HepG2 (cell line): ENCODE data around the gene HSF2BP. TPM values are rescaled to one million over a fixed set of nuclear protein-coding genes. Genes with fewer than 3 reads are reported as not detected.

Source experiments
- ATAC-seq: fragments of 200-7000 bp; cut with Tn5 transposase; 3 replicates; pipeline ENCODE4 v1.9.1; 2020; ENCODE audit warnings: mild to moderate bottlenecking, moderate library complexity
- BruUV-seq: library from RNA; stranded (reverse); fragments of 400-500 nt; replicated peaks from 2 replicates; lab custom pipeline; 2021; lab: Mats Ljungman, UMichigan
- CTCF ChIA-PET: fragments of 300-600 bp; formaldehyde crosslinking; extraction: SDS; loops from one replicate; lab custom pipeline; 2021; ENCODE audit warnings: low total read pairs, inconsistent platforms, low intra/inter-chr PET ratio; lab: Yijun Ruan, JAX
- POLR2A ChIA-PET: fragments of 350-600 bp; sonication (Branson Sonifier 250); formaldehyde crosslinking; loops from one replicate; lab custom pipeline; 2020; ENCODE audit warnings: antibody characterized with exemption, inconsistent platforms; lab: Yijun Ruan, JAX
- DNase-seq: peaks from one replicate; pipeline ENCODE4 v3.0.0-alpha.2; 2015; ENCODE audit warnings: low spot score
- FAIRE-seq: peaks from 3 replicates; lab custom pipeline; 2011; peaks lifted over from hg19 to GRCh38; lab: Jason Lieb, UNC
- H2AFZ ChIP-seq: one replicate; pipeline ENCODE4 v1.6.1; 2011; ENCODE audit warnings: low read length, inconsistent platforms
- H3K27ac ChIP-seq: fragments of 300-600 bp; 3 replicates; pipeline ENCODE4 v1.8.0; 2011; ENCODE audit warnings: mixed run types, mild to moderate bottlenecking, mixed read lengths, low read length, inconsistent platforms; ENCODE audit not compliant: insufficient read depth; ENCODE audit errors: extremely low read length
- H3K27me3 ChIP-seq, 2 experiments: fragments of 200-600 bp in 1 of 2; 2 replicates in 1 of 2; 3 replicates in 1 of 2; pipeline versions ENCODE4 v1.6.0 to v1.8.0; 2011; ENCODE audit warnings: low read length in 2 of 2, mild to moderate bottlenecking in 2 of 2, moderate library complexity in 2 of 2, inconsistent platforms in 1 of 2; ENCODE audit not compliant: insufficient read depth in 2 of 2, control insufficient read depth in 1 of 2
- H3K36me3 ChIP-seq, 2 experiments: fragments of 200-600 bp in 1 of 2; replicated peaks in 1 of 2; 2 replicates in 1 of 2; 3 replicates in 1 of 2; pipeline versions ENCODE4 v1.5.1 to v1.8.0; 2011; ENCODE audit warnings: low read length in 2 of 2, inconsistent platforms in 1 of 2; ENCODE audit not compliant: insufficient read depth in 2 of 2, control insufficient read depth in 1 of 2
- H3K4me1 ChIP-seq: 2 replicates; pipeline ENCODE4 v1.5.1; 2012; ENCODE audit warnings: low read length, inconsistent platforms; ENCODE audit not compliant: insufficient read depth
- H3K4me2 ChIP-seq: 2 replicates; pipeline ENCODE4 v1.6.0; 2011; ENCODE audit warnings: low read depth, low read length, inconsistent platforms
- H3K4me3 ChIP-seq, 3 experiments: fragments of 200-600 bp in 1 of 3; sonication (generic), shearing (Covaris generic) in 1 of 3; replicated peaks in 1 of 3; 2 replicates each; pipeline ENCODE4 v1.5.1; 2011 to 2016; ENCODE audit warnings: low read length in 3 of 3, inconsistent platforms in 2 of 3, low read depth in 2 of 3, mild to moderate bottlenecking in 2 of 3, control low read depth in 1 of 3, mixed read lengths in 1 of 3; ENCODE audit not compliant: insufficient read depth in 1 of 3
- H3K79me2 ChIP-seq: one replicate; pipeline ENCODE4 v1.6.1; 2011; ENCODE audit warnings: low read length, inconsistent platforms; ENCODE audit not compliant: insufficient read depth
- H3K9ac ChIP-seq: 2 replicates; pipeline ENCODE4 v1.6.0; 2011; ENCODE audit warnings: mild to moderate bottlenecking, low read depth, low read length, inconsistent platforms; ENCODE audit not compliant: insufficient read depth
- H3K9me3 ChIP-seq: 2 replicates; pipeline ENCODE4 v1.5.1; 2012; ENCODE audit warnings: mild to moderate bottlenecking, low read length
- H4K20me1 ChIP-seq: 2 replicates; pipeline ENCODE4 v1.6.0; 2011; ENCODE audit warnings: inconsistent platforms, mild to moderate bottlenecking, low read length, moderate library complexity; ENCODE audit not compliant: insufficient read depth
- AGO2 ChIP-seq: fragments of 200-400 bp; formaldehyde crosslinking; optimal IDR thresholded peaks from 2 replicates; pipeline ENCODE3; 2017; ENCODE audit warnings: mild to moderate bottlenecking, low read depth, low read length, moderate library complexity
- CHD4 ChIP-seq: fragments of 200-600 bp; sonication (generic); IDR thresholded peaks from 2 replicates; pipeline ENCODE4 v1.7.0; 2017; ENCODE audit warnings: mild to moderate bottlenecking, low read length, borderline replicate concordance
- EEA1 ChIP-seq: sonication (generic); formaldehyde crosslinking; IDR thresholded peaks from 2 replicates; pipeline ENCODE4 v1.5.1; 2020; ENCODE audit warnings: mild to moderate bottlenecking, missing genetic modification reagents, borderline replicate concordance
- ISX ChIP-seq: sonication (generic); formaldehyde crosslinking; conservative IDR thresholded peaks from 2 replicates; pipeline ENCODE4 v1.5.0; 2020; ENCODE audit warnings: missing genetic modification reagents
- KMT2B ChIP-seq: IDR thresholded peaks from 2 replicates; pipeline ENCODE4 v1.6.1; 2016; ENCODE audit warnings: missing genetic modification reagents, missing compliant biosample characterization
- MBD4 ChIP-seq: IDR thresholded peaks from 2 replicates; pipeline ENCODE4 v1.6.1; 2012; ENCODE audit warnings: low read length, inconsistent platforms, borderline replicate concordance
- PITX1 ChIP-seq: sonication (generic); formaldehyde crosslinking; IDR thresholded peaks from 2 replicates; pipeline ENCODE4 v1.5.1; 2020; ENCODE audit warnings: mild to moderate bottlenecking, missing genetic modification reagents
- SETDB1 ChIP-seq: sonication (generic); formaldehyde crosslinking; IDR thresholded peaks from 2 replicates; pipeline ENCODE4 v1.5.1; 2020; ENCODE audit warnings: missing genetic modification reagents, mild to moderate bottlenecking, borderline replicate concordance
- STAG1 ChIP-seq: sonication (generic); formaldehyde crosslinking; IDR thresholded peaks from 2 replicates; pipeline ENCODE4 v1.4.0; 2020; ENCODE audit warnings: missing genetic modification reagents
- ZBTB3 ChIP-seq: sonication (generic); formaldehyde crosslinking; IDR thresholded peaks from 2 replicates; pipeline ENCODE4 v1.4.0; 2020; ENCODE audit warnings: low read depth, mild to moderate bottlenecking, moderate library complexity, missing genetic modification reagents, borderline replicate concordance
- ZNF235 ChIP-seq: sonication (generic); formaldehyde crosslinking; IDR thresholded peaks from 2 replicates; pipeline ENCODE4 v1.8.1; 2023; ENCODE audit warnings: mild to moderate bottlenecking, missing genetic modification reagents, borderline replicate concordance
- ZNF30 ChIP-seq: sonication (generic); formaldehyde crosslinking; IDR thresholded peaks from 2 replicates; pipeline ENCODE4 v1.5.0; 2020; ENCODE audit warnings: mild to moderate bottlenecking, missing genetic modification reagents
- ZNF678 ChIP-seq: sonication (generic); formaldehyde crosslinking; IDR thresholded peaks from 2 replicates; pipeline ENCODE4 v1.4.0; 2020; ENCODE audit warnings: mild to moderate bottlenecking, missing genetic modification reagents
- ZNF782 ChIP-seq: sonication (generic); formaldehyde crosslinking; IDR thresholded peaks from 2 replicates; pipeline ENCODE4 v1.4.0; 2020; ENCODE audit warnings: missing genetic modification reagents, mild to moderate bottlenecking, borderline replicate concordance
- WGBS: methylation state at CpG from one replicate; pipeline ENCODE4 v1.1.6; 2017; ENCODE audit warnings: low lambda C conversion rate; 5-methylcytosine and 5-hydroxymethylcytosine counted together
- in situ Hi-C: cut with HindIII; loops from 2 replicates; pipeline ENCODE4 v1.10.0; 2017; ENCODE audit warnings: low pct_unique_long_range_greater_than_20kb; ENCODE audit not compliant: extremely low pct_ligation_motif_present
- intact Hi-C: fragments of 100-400 bp; cut with micrococcal nuclease; formaldehyde crosslinking; loops from one replicate; pipeline ENCODE4 v1.10.0; 2022; ENCODE audit not compliant: unreplicated experiment
- polyA plus RNA-seq, 8 experiments: library from polyadenylated mRNA; depleted of rRNA in 3 of 8; stranded (reverse) in 7 of 8; unstranded in 1 of 8; fragments of >200 nt; fragmentation: Illumina TruSeq in 4 of 8; extraction: Trizol in 4 of 8; gene quantifications; 2 replicates each; pipeline versions ENCODE4 v1.2.1 to v1.2.3, GENCODE V29; 2011 to 2016; ENCODE audit warnings: low read depth in 4 of 8, missing spikeins in 1 of 8, mixed read lengths in 1 of 8; ENCODE audit not compliant: insufficient read depth in 1 of 8
- total RNA-seq, 5 experiments: library from RNA; depleted of rRNA; stranded (reverse); fragments of >200 nt; fragmentation: Illumina TruSeq; extraction: Trizol; gene quantifications; 2 replicates each; pipeline ENCODE4 v1.2.3, GENCODE V29; 2016; ENCODE audit warnings: low read depth in 1 of 5
- TF ChIP-seq, protein P1 (sequence below): sonication (generic); formaldehyde crosslinking; IDR thresholded peaks from 2 replicates; pipeline ENCODE4 v1.5.0; 2020; ENCODE audit warnings: missing genetic modification reagents
- TF ChIP-seq, protein P2 (sequence below): sonication (generic); formaldehyde crosslinking; IDR thresholded peaks from 2 replicates; pipeline ENCODE4 v1.4.0; 2020; ENCODE audit warnings: missing genetic modification reagents
- TF ChIP-seq, protein P3 (sequence below): sonication (generic); formaldehyde crosslinking; IDR thresholded peaks from 2 replicates; pipeline ENCODE4 v1.8.0; 2022; ENCODE audit warnings: mild to moderate bottlenecking, missing genetic modification reagents, moderate library complexity
- TF ChIP-seq, protein P4 (sequence below): sonication (generic); formaldehyde crosslinking; IDR thresholded peaks from 2 replicates; pipeline ENCODE4 v1.5.1; 2020; ENCODE audit warnings: mild to moderate bottlenecking, missing genetic modification reagents

Gene HSF2BP
- total and polyA plus RNA-seq, 2 of the 13 experiments (the other 11 are each of a cell fraction or from before 2014, with no cell fraction given): 0.67 to 2.2 TPM

DNA sequence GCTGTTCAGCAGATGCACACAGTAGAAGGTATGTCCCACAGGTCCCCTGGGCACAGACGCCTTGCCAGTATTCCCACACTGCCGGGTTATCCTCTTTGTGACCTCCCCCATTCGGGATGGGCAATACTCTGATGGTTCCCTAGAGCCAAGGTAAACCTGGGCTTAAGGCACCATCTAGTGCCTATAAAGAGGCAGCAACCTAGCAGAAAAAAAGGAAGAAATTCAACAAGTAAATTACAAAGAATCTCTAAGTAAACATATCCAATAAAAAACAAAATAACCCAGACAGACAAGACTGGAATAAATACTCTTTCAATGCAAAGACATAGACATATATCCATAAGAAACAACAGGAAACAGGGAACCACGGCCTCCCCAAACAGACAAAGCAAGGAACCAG lies 39.4 kb downstream of the HSF2BP start:
- H3K4me1 ChIP-seq: no peaks in the 10 kb centered on the region
- no peaks in the 10 kb centered on the region for H3K36me3 ChIP-seq
- no peak overlapping the region for H3K9ac ChIP-seq
- CTCF ChIA-PET: no interaction called here
- FAIRE-seq: no peak
- no peaks in the 10 kb centered on the region for H4K20me1 ChIP-seq
- no peaks in the 10 kb centered on the region for H3K79me2 ChIP-seq
- in situ Hi-C loops: no loop called here
- H3K4me3 ChIP-seq: no peak overlapping the region
- H3K27me3 ChIP-seq: no peaks in the 10 kb centered on the region
- no peak overlapping the region for H2AFZ ChIP-seq
- DNase-seq: no peak
- peaks cover 13% of the 10 kb centered on the region for H3K9me3 ChIP-seq
- no peak overlapping the region for H3K27ac ChIP-seq
- no peak for ATAC-seq
- no TSS peak for BruUV-seq
- 93% methylated on average over 3 of the region's 4 CpGs for WGBS
- intact Hi-C loops: no loop called here
- POLR2A ChIA-PET: interaction anchor here (1.8 kb wide), 1 partner anchor 26 kb away, joined by 4 read pairs; no protein-coding TSS in a partner anchor
- no peak overlapping the region for H3K4me2 ChIP-seq
- no peak for TF ChIP-seq EEA1
- no peak for TF ChIP-seq ZNF782 (CRISPR knock-in tag)
- TF ChIP-seq PITX1 (CRISPR knock-in tag): no peak
- no peak for TF ChIP-seq AGO2
- TF ChIP-seq ISX (CRISPR knock-in tag): no peak
- no peak for TF ChIP-seq CHD4
- no peak for TF ChIP-seq ZNF235 (CRISPR knock-in tag)
- TF ChIP-seq MBD4: no peak
- TF ChIP-seq, protein P1, sequence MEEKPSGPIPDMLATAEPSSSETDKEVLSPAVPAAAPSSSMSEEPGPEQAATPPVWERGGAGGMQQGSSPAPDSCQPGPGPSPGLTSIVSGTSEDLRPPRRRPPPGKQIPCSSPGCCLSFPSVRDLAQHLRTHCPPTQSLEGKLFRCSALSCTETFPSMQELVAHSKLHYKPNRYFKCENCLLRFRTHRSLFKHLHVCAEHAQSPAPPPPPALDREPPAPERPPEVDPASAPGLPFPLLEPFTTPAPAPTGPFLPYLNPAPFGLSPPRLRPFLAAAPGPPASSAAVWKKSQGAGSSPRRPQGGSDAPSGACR (CRISPR knock-in tag): no peak
- TF ChIP-seq KMT2B (CRISPR knock-in tag): no peak
- TF ChIP-seq, protein P2, sequence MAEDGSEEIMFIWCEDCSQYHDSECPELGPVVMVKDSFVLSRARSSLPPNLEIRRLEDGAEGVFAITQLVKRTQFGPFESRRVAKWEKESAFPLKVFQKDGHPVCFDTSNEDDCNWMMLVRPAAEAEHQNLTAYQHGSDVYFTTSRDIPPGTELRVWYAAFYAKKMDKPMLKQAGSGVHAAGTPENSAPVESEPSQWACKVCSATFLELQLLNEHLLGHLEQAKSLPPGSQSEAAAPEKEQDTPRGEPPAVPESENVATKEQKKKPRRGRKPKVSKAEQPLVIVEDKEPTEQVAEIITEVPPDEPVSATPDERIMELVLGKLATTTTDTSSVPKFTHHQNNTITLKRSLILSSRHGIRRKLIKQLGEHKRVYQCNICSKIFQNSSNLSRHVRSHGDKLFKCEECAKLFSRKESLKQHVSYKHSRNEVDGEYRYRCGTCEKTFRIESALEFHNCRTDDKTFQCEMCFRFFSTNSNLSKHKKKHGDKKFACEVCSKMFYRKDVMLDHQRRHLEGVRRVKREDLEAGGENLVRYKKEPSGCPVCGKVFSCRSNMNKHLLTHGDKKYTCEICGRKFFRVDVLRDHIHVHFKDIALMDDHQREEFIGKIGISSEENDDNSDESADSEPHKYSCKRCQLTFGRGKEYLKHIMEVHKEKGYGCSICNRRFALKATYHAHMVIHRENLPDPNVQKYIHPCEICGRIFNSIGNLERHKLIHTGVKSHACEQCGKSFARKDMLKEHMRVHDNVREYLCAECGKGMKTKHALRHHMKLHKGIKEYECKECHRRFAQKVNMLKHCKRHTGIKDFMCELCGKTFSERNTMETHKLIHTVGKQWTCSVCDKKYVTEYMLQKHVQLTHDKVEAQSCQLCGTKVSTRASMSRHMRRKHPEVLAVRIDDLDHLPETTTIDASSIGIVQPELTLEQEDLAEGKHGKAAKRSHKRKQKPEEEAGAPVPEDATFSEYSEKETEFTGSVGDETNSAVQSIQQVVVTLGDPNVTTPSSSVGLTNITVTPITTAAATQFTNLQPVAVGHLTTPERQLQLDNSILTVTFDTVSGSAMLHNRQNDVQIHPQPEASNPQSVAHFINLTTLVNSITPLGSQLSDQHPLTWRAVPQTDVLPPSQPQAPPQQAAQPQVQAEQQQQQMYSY (CRISPR knock-in tag): no peak
- TF ChIP-seq STAG1 (CRISPR knock-in tag): peak; percentile 71
- TF ChIP-seq, protein P3, sequence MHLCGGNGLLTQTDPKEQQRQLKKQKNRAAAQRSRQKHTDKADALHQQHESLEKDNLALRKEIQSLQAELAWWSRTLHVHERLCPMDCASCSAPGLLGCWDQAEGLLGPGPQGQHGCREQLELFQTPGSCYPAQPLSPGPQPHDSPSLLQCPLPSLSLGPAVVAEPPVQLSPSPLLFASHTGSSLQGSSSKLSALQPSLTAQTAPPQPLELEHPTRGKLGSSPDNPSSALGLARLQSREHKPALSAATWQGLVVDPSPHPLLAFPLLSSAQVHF (CRISPR knock-in tag): no peak
- no peak for TF ChIP-seq ZNF30 (CRISPR knock-in tag)
- TF ChIP-seq ZBTB3 (CRISPR knock-in tag): no peak
- TF ChIP-seq SETDB1 (CRISPR knock-in tag): 0 out of 2 replicates have a peak, but pooled peaks have one; percentile 42
- no peak for TF ChIP-seq ZNF678 (CRISPR knock-in tag)
- TF ChIP-seq, protein P4, sequence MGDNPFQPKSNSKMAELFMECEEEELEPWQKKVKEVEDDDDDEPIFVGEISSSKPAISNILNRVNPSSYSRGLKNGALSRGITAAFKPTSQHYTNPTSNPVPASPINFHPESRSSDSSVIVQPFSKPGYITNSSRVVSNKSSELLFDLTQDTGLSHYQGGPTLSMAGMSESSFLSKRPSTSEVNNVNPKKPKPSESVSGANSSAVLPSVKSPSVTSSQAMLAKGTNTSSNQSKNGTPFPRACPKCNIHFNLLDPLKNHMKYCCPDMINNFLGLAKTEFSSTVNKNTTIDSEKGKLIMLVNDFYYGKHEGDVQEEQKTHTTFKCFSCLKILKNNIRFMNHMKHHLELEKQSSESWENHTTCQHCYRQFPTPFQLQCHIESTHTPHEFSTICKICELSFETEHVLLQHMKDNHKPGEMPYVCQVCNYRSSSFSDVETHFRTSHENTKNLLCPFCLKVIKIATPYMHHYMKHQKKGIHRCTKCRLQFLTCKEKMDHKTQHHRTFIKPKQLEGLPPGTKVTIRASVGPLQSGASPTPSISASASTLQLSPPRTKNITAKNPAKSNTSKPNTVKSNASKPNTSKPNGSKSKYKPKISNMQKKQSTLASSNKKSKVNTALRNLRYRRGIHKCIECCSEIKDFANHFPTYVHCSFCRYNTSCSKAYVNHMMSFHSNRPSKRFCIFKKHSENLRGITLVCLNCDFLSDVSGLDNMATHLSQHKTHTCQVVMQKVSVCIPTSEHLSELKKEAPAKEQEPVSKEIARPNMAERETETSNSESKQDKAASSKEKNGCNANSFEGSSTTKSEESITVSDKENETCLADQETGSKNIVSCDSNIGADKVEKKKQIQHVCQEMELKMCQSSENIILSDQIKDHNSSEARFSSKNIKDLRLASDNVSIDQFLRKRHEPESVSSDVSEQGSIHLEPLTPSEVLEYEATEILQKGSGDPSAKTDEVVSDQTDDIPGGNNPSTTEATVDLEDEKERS: peak; percentile 68; the same call in 1 of the 2 replicates
